ENCODE measurements around the gene FAIM2. TPM values are rescaled to one million over a fixed set of nuclear protein-coding genes. Genes with fewer than 3 reads are reported as not detected.

The FAIM2 gene
- total RNA-seq (2014; rRNA removed; shearing (Covaris generic)): 0.58 and 0.63 TPM in 2 replicates

DNA sequence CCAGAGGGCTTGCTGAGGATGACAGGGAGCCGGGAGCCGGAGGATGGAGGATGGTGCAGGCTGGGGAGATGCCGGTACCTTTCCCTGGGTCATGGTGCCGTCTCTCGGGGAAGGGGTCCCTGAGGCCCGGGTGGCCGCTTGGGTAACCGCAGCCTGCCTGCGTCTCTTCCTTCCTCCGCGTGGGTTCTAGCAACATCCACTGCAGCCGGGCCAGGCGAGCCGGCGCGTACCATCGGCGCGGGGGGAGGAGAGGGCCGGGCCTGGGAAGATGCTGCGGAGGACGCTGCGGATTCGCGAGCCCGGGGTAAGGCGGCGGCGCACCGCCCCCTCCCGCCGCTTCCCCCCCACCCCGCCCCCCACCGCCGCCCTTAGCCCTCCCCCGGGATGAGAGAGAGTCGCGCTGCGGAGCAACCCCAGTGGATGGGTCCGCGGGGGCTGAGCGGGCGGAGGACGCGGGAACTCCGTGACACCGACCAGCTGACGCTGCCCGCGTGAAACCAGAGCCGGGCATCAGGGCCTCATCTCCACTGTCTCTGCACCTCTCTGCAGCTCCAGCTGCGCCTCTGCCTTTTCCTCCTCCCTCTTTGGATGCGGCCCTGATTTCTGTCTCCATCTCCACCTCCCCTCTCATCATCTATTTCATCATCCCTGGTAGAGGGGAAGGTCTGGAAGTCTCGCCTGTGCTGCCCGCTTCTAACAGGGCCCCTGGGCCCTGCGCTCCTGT, at the start of gene FAIM2:
FAIM2 (minus strand) TSS at position 201 of the 724 bp plus-strand sequence; CDS start at position 93, 108 bp downstream.
- DNase-seq (ENCODE audit: low spot score): no peak

GRCh38 chr12:49953151-49953550, 49.5 kb upstream of the FAIM2 start:
- DNase-seq (ENCODE audit: low spot score): no peak

DNA sequence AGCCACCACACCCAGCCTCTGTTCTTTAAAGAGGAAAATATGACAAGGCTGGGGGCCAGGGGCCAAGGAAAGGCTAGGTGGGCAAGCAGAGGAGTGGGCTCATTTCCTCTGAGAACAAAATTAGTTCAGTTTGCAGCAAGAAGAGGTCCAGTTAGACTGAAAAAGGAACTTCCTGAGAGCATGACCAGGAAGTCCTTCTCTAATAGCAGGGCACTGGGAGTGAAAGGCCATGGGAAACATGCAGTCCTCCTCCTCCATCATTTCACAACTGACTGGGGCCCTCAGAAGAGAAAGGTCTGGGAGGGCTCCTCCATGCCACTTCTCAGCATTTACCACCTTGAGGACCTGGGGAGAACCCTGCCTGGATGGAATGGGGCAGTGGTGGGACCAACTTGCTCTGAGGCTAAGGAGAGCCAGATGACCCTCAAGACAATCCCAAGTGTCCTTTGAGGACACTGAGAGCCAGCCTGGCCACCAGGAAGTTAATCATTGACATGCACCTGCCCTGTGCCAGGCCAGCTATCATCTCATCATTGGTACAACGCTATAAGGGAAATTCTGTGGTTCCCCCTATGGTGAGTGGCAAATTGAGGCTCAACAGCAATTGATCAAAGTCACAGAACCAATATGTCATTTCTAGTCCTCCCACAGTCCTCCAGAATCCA, 48.8 kb upstream of the FAIM2 start:
- peak; percentile 43 for DNase-seq (ENCODE audit: low spot score)

DNA sequence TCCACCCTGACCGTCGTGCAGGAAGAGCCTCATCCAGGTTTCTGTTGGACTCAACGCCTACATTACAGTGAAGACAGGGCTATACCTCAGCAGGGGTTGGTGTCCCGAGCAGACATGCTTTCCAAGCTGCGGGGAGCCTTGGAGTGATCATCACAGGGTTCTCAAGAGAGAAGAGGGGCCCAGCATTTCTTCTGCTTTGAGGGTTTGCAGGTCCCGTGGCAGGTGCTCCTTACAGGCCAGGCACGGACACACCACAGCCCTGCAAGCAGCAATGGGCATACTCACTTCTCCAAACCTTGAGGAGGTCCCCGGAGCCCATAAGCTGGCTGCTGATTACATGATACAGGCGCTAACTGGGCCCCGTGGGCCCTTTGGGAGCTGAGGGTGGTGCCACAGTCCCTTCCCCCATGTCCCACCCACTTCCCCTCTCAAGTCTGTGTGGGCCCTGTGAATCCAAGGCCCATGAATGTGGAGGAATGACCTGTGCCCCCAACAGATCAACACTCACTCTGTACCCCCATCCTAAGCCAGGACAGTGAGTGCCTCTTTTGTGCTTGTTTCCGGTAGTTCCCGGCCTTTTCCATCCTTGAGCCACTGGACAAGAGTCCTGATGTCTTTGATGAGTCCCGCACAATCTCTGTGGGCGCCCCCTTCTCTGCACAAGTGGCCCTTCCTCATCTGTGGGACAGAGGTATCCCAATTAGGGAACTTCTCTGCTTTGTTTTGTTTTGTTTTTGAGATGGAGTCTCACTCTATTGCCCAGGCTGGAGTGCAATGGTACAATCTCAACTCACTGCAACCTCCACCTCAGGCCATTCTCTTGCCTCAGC, 47.9 kb upstream of the FAIM2 start:
- no peak for DNase-seq (ENCODE audit: low spot score)

GRCh38 chr12:49950273-49951251, 46.9 kb upstream of the FAIM2 start, which contains the start of gene AQP2:
Gene AQP2, plus strand, starts transcription at chr12:49950737. Its CDS starts 94 bp downstream, at chr12:49950831.
- no peak for DNase-seq (ENCODE audit: low spot score)

GRCh38 chr12:49949866-49950265, 46.2 kb upstream of the FAIM2 start:
- no peak for DNase-seq (ENCODE audit: low spot score)

GRCh38 chr12:49948866-49949845, 45.5 kb upstream of the FAIM2 start:
- no peak for DNase-seq (ENCODE audit: low spot score)

DNA sequence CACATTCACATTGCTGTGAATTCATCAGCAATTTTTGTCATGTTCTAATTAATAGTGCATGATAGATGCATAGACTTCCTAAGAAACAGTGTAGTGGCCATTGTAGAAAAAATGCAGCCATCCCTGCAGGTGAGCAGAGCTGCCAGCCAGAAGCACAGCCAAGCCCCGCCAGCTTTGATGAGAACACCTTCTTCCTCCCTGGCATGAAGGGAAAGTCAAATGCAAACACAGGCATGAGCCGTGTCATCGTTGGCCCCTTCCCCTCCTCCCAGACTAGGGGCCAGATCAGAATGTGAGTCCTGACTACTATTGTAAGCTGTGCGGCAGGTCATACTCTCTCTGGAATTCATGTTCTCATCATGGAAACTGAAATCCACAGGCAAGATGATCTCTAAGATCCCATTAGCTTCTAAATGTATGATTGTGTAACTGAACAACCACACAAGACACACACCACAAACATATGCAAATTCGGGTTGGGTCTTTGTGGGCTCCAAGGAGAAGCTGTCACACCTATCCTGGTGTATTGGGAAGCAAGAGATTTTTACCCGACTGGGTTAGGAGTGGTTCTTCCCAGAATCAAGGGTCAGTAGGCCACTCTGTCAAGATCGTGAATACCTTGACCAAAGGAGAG, 44.0 kb upstream of the FAIM2 start:
- DNase-seq (ENCODE audit: low spot score): no peak

- no peak for DNase-seq (ENCODE audit: low spot score)
Measured at GRCh38 chr12:49946497-49946896, 42.8 kb upstream of the FAIM2 start.

GRCh38 chr12:49946086-49946485, 42.4 kb upstream of the FAIM2 start:
- no peak for DNase-seq (ENCODE audit: low spot score)

DNA sequence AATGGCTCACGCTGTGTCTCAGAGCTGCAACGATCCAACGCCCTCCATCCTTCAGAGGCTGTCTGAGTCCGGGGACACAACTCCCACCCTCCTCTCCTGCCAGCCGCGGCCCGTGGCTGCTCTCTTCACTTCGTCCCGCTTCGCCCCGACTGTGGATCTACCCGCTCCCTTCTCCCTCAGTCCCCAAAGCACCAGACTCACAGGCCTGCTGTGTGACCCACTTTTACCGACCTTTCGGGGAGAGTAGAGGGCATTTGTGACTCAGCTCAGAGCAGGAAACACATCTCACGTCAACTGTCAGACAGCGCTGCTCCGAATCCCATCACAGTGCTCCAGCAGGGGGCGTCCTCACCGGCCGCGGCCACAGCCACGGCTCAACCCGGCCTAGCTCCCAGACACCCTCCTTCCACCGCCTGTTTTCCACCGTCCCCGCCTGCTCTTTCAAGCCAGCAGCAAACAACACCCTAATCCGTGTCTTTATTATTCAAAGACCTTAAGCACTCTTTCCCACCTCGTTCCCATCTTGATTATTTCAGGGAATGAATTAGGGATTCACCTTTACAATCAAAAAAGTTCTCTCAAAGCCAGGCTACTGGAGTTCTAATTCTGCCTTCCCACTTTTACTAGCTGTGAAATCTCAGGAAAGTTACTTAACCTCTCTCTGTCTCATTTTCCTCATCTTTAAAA, 41.8 kb upstream of the FAIM2 start:
- DNase-seq (ENCODE audit: low spot score): peak; percentile 92

GRCh38 chr12:49944718-49945117, 41.0 kb upstream of the FAIM2 start:
- DNase-seq (ENCODE audit: low spot score): no peak

DNA sequence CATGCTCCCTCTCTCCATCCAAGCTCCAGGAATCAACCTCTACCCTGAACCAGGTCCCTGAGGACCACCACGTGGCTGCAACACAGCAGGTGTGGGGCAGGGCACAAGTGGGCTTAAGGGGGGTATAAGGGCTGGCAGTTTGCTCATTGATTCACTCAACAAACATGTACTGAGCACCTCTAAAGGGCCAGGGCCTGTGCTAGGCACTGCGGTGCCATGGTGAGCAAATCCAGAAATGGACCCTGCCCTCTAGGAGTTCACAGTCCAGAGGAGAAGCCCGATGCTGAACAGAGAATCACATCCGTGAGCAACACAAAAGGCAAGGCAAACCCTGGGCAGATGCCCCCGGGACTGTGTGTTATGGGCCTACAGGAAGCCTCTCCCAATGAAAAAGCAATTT, 40.3 kb upstream of the FAIM2 start:
- no peak for DNase-seq (ENCODE audit: low spot score)

DNA sequence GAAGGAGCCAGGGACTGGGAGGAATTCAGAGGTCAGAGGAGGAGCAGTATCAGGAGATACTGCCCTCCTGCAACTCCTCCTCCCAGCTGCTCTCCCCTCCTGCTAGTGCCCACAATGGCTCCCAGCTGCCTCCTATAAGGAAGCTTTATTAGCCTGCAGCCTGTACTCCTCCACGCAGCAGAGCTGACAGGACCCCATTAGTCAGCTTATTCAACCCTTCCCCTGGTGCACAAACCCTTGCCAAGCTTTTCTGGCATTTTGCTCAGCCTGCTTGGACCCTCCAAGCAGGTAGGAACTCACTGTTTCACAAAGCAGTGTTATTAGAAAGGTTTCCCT, 39.9 kb upstream of the FAIM2 start:
- no peak for DNase-seq (ENCODE audit: low spot score)

DNA sequence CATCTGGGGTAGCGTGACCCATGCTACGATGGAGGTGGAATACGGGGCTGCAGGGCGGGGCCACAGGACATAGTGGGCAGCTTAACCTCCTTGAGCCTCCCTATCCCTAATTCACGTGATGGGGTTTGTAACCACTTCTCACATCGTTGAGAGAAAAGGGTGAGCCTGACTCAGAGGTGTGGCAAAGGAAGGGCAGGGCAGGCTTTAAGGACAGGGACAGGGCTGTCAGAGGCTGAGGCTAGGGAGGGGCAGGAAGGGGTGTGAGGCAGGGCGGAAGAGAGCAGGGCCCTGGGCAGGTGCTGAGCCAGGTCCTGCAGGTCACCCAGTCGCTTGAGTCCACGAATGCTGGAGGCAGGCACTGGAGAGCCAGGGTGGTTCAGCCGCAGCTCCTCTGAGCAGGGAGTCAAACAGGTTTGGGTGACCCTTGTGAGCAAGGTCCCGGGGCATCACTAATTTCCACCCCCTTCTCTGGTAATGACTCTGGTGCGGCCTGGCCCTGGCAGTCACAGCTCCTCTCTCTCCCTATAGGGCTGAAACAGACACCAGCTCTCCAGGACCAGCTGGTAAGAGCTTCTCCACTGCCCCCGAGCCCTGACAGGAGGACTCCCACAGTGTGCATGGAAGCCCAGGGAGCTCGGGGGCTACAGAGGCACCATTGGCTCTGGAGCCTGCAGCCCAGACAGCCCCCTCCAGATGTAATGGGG, 39.4 kb upstream of the FAIM2 start:
- peak; percentile 60 for DNase-seq (ENCODE audit: low spot score)

DNA sequence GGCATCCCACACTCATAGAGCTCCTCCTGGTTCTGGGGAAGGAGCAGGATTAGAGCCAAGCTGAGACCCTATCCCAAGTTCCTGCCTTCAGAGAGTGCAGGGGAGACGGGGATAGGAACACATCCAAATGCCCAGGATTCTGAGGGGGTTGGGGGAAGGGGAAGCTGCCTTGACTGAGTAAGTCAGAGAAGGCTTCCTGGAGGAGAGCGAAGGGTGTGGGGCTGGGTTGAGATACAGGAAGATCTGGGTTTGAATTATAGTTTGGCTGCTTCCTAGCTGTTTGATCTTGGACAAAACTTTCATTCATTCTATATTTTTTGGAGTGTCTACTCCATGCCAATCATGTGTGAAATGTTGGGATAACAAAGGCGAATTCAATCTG, 38.8 kb upstream of the FAIM2 start:
- DNase-seq (ENCODE audit: low spot score): no peak

- no peak for DNase-seq (ENCODE audit: low spot score)
Measured at GRCh38 chr12:49941556-49942511, 38.1 kb upstream of the FAIM2 start.
